MM.1S (cell line): ENCODE measurements around the gene CILP.

Experiments used
- DNase-seq: peaks from one replicate; pipeline ENCODE4 v3.0.0-alpha.2; 2015
- H2AFZ ChIP-seq: fragments of 300-600 bp; sonication (generic); 2 replicates; pipeline ENCODE4 v1.6.0; 2016; ENCODE audit warnings: antibody characterized with exemption, low read length
- H3F3A ChIP-seq: fragments of 300-600 bp; sonication (generic); 2 replicates; pipeline ENCODE4 v1.6.1; 2016; ENCODE audit warnings: mild to moderate bottlenecking, antibody characterized with exemption, low read length, moderate library complexity, mixed read lengths; ENCODE audit not compliant: insufficient read depth
- H3K27ac ChIP-seq: fragments of 300-600 bp; sonication (generic); 2 replicates; pipeline ENCODE4 v1.5.1; 2016; ENCODE audit warnings: mild to moderate bottlenecking, low read length
- H3K27me3 ChIP-seq: fragments of 300-600 bp; sonication (generic); replicated peaks from 2 replicates; pipeline ENCODE4 v1.6.0; 2016; ENCODE audit warnings: low read length; ENCODE audit not compliant: insufficient read depth
- H3K36me3 ChIP-seq: fragments of 300-600 bp; sonication (generic); replicated peaks from 2 replicates; pipeline ENCODE4 v1.6.1; 2016; ENCODE audit warnings: mild to moderate bottlenecking, low read length, mixed read lengths; ENCODE audit not compliant: insufficient read depth
- H3K4me1 ChIP-seq: fragments of 300-600 bp; sonication (generic); 2 replicates; pipeline ENCODE4 v1.6.1; 2016; ENCODE audit warnings: low read length, mixed read lengths
- H3K4me2 ChIP-seq: fragments of 300-600 bp; sonication (generic); 2 replicates; pipeline ENCODE4 v1.6.0; 2016; ENCODE audit warnings: low read depth, low read length
- H3K4me3 ChIP-seq: fragments of 300-600 bp; sonication (generic); 2 replicates; pipeline ENCODE4 v1.5.1; 2016; ENCODE audit warnings: low read length, mixed read lengths
- H3K79me2 ChIP-seq: fragments of 300-600 bp; sonication (generic); 2 replicates; pipeline ENCODE4 v1.6.1; 2016; ENCODE audit warnings: mixed run types, low read length, mixed read lengths
- H3K9ac ChIP-seq: fragments of 300-600 bp; sonication (generic); 2 replicates; pipeline ENCODE4 v1.6.1; 2016; ENCODE audit warnings: low read length, mixed read lengths
- H3K9me2 ChIP-seq: fragments of 300-600 bp; sonication (generic); replicated peaks from 2 replicates; pipeline ENCODE4 v1.6.1; 2016; ENCODE audit warnings: mild to moderate bottlenecking, low read length, mixed read lengths; ENCODE audit not compliant: insufficient read depth
- H3K9me3 ChIP-seq: fragments of 300-600 bp; sonication (generic); replicated peaks from 2 replicates; pipeline ENCODE4 v1.6.1; 2016; ENCODE audit warnings: mild to moderate bottlenecking, low read length, mixed read lengths; ENCODE audit not compliant: insufficient read depth
- H4K20me1 ChIP-seq: fragments of 300-600 bp; sonication (generic); 2 replicates; pipeline ENCODE4 v1.6.1; 2016; ENCODE audit warnings: mild to moderate bottlenecking, low read length, moderate library complexity, mixed read lengths; ENCODE audit not compliant: insufficient read depth
- CTCF ChIP-seq: fragments of 300-600 bp; sonication (generic); IDR thresholded peaks from 2 replicates; pipeline ENCODE4 v1.5.1; 2016; ENCODE audit warnings: antibody characterized with exemption, low read length, mixed read lengths
- EZH2 ChIP-seq: fragments of 300-600 bp; sonication (generic); optimal IDR thresholded peaks from 2 replicates; pipeline ENCODE3; 2017; ENCODE audit warnings: low read depth, mild to moderate bottlenecking, antibody characterized with exemption, low read length, mixed read lengths
- EZH2phosphoT487 ChIP-seq: fragments of 300-600 bp; sonication (generic); IDR thresholded peaks from 2 replicates; pipeline ENCODE4 v1.6.1; 2018; ENCODE audit warnings: antibody characterized with exemption, low read length

CILP gene

GRCh38 chr15:65172531-65172930 lies 38.7 kb downstream of the CILP start:
- Histone ChIP-seq H3K4me2 (no peak overlapping the region), H3K4me1 (no peaks in the 10 kb centered on the region), H3K9ac (no peak overlapping the region), H3K4me3 (no peak overlapping the region), H3K36me3 (peaks cover under 1% of the 10 kb centered on the region), H3K79me2 (peaks cover 43% of the 10 kb centered on the region), H3F3A (no peaks in the 10 kb centered on the region), H4K20me1 (peaks cover 4% of the 10 kb centered on the region; the same call in 1 of the 2 replicates), H3K9me3 (no peaks in the 10 kb centered on the region), H3K27me3 (no peaks in the 10 kb centered on the region), H3K27ac (no peak overlapping the region), H3K9me2 (no peaks in the 10 kb centered on the region), H2AFZ (no peak overlapping the region)
- TF ChIP-seq CTCF = no peak
- TF ChIP-seq EZH2phosphoT487 = no peak
- TF ChIP-seq EZH2 = no peak
- no peak for DNase-seq

- no peaks in the 10 kb centered on the region for H3K27me3 ChIP-seq
- no peak overlapping the region for H2AFZ ChIP-seq
- TF ChIP-seq EZH2 = no peak
- no peak for TF ChIP-seq CTCF
- TF ChIP-seq EZH2phosphoT487 = no peak
- no peak overlapping the region for H3K27ac ChIP-seq
- H4K20me1 ChIP-seq = peaks cover 4% of the 10 kb centered on the region; the same call in 1 of the 2 replicates
- no peak overlapping the region for H3K4me3 ChIP-seq
- no peaks in the 10 kb centered on the region for H3K9me3 ChIP-seq
- H3K36me3 ChIP-seq = no peaks in the 10 kb centered on the region; the same call in none of the 2 replicates
- no peaks in the 10 kb centered on the region for H3K9me2 ChIP-seq
- H3K4me1 ChIP-seq = no peaks in the 10 kb centered on the region
- H3K9ac ChIP-seq = no peak overlapping the region
- H3F3A ChIP-seq = no peaks in the 10 kb centered on the region
- H3K79me2 ChIP-seq = peaks cover 42% of the 10 kb centered on the region
- DNase-seq = no peak
- no peak overlapping the region for H3K4me2 ChIP-seq
These were observed 39.8 kb downstream of the CILP start for GRCh38 chr15:65171428-65171827.

DNA sequence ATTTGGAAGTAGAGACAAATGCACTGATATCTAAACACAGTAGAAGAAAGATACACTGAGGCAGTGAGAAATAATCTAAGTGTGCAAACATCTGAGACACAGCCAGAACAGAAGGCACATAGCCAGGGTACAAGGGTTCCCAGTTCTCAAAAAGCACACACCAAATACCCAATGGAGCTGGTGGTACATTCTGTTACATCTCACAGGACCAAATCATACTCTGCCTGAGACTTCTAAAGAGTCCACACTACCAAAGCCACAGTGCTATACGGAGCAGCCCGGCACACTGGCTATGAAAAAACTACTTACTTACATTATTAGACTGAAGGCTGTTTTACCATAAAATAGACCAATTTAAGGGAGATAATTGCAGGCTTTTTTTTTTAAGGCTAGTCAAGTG lies 45.4 kb downstream of the CILP start:
- H3F3A ChIP-seq = no peaks in the 10 kb centered on the region
- 0 out of 2 replicates have a peak, but pooled peaks cover 3% of the 10 kb centered on the region for H3K4me1 ChIP-seq
- H2AFZ ChIP-seq = no peak overlapping the region
- TF ChIP-seq EZH2phosphoT487 (no peak), EZH2 (no peak), CTCF (no peak)
- H3K27me3 ChIP-seq = no peaks in the 10 kb centered on the region
- H3K27ac ChIP-seq = no peak overlapping the region
- H3K4me3 ChIP-seq = no peak overlapping the region
- DNase-seq = no peak
- peaks cover 27% of the 10 kb centered on the region for H3K79me2 ChIP-seq
- H4K20me1 ChIP-seq = no peaks in the 10 kb centered on the region
- no peak overlapping the region for H3K9ac ChIP-seq
- H3K36me3 ChIP-seq = no peaks in the 10 kb centered on the region; the same call in 1 of the 2 replicates
- no peaks in the 10 kb centered on the region for H3K9me2 ChIP-seq
- H3K9me3 ChIP-seq = no peaks in the 10 kb centered on the region
- no peak overlapping the region for H3K4me2 ChIP-seq
